ENCODE results near the gene TAS2R46.

The TAS2R46 gene

GRCh38 chr12:11031307-11031706 lies 30.8 kb downstream of the TAS2R46 start, which contains the start of gene TAS2R31:
TAS2R31 (minus strand) TSS chr12:11031407; CDS start chr12:11031335, 72 bp downstream.
- no peak within 1 kb of the TSS for H3K4me3 ChIP-seq (ENCODE audit: low read depth, low read length)
- TF ChIP-seq CTCF (IDR thresholded peaks at IDR 0.05; ENCODE audit: low read depth, low read length), result no peak

DNA sequence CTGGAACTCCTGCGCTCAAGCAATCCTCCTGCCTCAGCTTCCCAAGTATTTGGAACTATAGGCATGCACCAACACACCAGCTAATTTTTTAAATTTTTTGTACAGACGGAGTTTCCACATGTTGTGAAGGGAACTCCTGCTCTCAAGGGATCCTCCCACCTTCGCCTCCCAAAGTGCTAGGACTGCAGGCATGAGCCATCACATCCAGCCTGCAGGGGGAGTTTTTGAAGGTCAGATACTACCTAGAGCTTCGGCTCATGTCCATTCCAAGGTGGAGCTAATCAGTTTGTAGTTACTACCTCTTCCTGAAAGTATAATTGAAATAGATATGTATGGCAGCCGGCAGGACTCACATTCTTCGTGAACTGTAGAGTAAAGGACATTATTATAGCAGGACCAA lies 36.0 kb downstream of the TAS2R46 start:
- no peak for TF ChIP-seq CTCF (IDR thresholded peaks at IDR 0.05; ENCODE audit: low read depth, low read length)
- no peak overlapping the region for H3K4me3 ChIP-seq (ENCODE audit: low read depth, low read length)

DNA sequence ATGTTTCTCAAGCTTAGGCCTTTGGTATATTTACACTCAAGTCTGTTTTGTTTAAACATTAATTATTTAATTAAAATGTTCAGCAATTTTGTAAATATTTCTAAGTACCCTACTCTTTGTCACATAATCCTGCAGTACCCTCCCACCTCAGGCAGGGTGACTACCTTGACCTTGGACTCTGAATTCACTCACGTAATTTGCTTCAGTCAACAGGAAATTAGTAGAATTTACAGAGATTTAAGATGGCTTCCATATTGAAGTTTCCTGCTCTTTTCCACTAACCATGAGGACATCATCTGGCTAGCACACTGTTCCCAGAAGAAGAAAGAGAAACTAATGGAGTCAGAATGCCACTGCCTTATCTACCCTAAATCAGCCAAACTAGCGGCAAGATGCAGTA lies 38.7 kb downstream of the TAS2R46 start:
- no peak overlapping the region for H3K4me3 ChIP-seq (ENCODE audit: low read depth, low read length)
- TF ChIP-seq CTCF (IDR thresholded peaks at IDR 0.05; ENCODE audit: low read depth, low read length), result no peak

DNA sequence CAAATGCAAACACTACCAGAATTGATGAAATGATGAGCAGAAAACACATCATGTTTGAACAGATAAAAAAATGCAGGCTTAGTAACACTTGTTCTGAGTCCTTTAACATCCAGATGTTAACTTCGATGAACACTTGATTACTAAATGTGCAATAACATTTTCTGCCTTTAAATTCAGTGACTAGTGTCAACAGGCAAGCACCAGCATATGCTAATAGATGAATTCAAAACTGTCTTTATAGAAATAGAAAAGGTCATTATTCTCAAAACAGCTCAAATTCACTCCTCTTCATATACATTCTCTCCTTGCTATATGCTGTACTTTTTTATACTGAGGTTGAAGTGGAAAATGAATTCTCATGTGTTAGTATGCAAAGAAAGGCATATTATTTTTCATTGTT lies 39.6 kb downstream of the TAS2R46 start, which contains the start of gene TAS2R19:
Gene TAS2R19, minus strand, starts transcription at position 101 of the 400 bp plus-strand sequence. Its CDS starts 49 bp downstream, at position 52.
- no peak for TF ChIP-seq CTCF (IDR thresholded peaks at IDR 0.05; ENCODE audit: low read depth, low read length)
- H3K4me3 ChIP-seq (ENCODE audit: low read depth, low read length), result no peak within 1 kb of the TSS

DNA sequence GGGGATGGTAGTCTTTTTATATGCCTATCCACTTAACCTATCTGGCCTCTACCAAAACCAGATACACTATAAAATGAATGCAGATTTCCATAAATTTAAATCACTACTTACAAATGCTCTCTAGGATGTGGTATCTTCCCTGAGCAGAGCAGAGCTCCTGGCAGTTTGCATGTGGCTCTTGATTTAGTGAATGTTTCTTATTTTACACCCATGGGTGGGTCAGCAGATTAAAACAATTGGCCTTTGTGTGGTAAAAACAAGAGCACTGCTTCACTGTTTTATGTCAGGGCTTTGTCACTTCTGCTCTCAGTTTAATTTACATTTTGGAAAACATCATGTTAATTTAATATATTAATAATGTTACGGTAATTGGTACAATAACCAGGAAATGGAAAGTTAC lies 45.2 kb downstream of the TAS2R46 start:
- no peak for TF ChIP-seq CTCF (IDR thresholded peaks at IDR 0.05; ENCODE audit: low read depth, low read length)
- no peak overlapping the region for H3K4me3 ChIP-seq (ENCODE audit: low read depth, low read length)

- H3K4me3 ChIP-seq (ENCODE audit: low read depth, low read length), result no peak overlapping the region
- no peak for TF ChIP-seq CTCF (IDR thresholded peaks at IDR 0.05; ENCODE audit: low read depth, low read length)
Measured at GRCh38 chr12:11015775-11016430, 46.2 kb downstream of the TAS2R46 start.

DNA sequence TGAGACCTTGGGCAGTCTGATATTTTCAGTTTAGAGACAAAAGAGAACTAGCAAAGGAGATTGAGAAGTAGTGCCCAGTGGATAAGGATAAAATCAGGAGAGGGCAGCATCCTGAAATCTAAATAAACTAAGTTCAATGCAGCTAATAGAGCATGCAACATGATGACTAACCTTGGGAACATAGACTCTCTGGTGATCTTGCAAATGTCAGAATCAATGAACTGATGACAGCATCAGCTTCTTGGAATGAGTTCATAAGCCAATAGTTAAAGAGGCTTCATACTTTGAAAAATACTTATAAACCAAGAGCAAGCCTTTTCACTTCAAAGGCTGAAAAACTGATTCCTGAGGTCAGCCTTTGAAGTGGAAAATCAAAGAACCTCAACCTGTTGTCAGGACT lies 47.9 kb downstream of the TAS2R46 start:
- no peak for TF ChIP-seq CTCF (IDR thresholded peaks at IDR 0.05; ENCODE audit: low read depth, low read length)

More for the DNA sequence above, 47.9 kb downstream of the TAS2R46 start:
- H3K4me3 ChIP-seq (ENCODE audit: low read depth, low read length), result no peak overlapping the region

Data from WI38 (cell line).